T-helper 2 cell (primary cell): Measurements from ENCODE around the gene ALDH1A1.

Source experiments
- DNase-seq, 5 experiments: peaks; one replicate each; pipeline versions ENCODE4 v3.0.0 to v3.0.0-alpha.2; 2012 to 2022

Gene ALDH1A1

DNA sequence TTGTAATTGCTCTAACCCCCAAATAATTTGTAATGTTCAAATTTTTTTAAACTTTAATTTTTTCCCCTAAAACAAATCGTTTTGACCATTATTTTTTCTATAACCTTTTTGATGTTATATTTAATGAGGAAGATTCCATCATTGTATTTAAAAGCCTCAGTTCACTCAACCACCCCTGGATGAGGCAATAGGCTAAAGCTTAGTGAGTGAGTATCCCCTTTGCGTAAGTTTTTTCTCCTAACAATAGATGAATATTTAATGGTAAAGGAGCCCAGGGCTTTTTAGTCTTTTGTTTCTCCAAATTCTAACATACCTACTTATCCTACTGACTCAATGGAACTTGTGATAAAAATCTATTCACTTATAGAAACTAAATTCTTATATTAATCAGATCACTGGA lies 38.1 kb downstream of the ALDH1A1 start:
- no peak for DNase-seq

DNA sequence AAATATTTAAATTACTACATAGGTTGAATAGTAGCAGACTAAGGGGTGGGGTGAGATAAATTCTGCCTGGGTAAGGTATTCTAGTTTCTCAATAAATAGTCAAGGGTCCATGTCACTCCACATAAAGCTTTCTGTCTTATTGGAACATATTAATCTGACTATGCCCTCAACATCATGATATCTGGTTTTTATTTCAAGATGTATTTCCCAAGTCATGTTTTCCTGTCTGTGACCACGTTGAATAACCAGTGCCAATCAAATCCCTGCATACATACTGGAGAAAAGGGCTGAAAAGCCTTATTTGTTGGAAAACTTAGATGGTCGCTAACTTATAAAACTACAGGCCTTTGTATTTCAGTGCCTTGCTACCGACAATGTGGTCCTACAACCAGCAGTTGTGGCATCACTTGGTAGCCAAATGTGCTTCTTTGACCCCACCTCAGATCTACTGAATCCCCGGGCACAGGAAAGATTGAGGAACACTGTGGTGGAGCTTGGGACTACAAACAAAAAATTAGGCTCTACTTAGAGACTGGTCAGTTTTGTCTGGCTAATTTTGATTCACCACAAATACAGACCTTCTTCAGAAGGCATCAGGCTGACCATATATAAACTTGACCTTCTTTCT lies 39.4 kb downstream of the ALDH1A1 start:
- no peak for DNase-seq

DNA sequence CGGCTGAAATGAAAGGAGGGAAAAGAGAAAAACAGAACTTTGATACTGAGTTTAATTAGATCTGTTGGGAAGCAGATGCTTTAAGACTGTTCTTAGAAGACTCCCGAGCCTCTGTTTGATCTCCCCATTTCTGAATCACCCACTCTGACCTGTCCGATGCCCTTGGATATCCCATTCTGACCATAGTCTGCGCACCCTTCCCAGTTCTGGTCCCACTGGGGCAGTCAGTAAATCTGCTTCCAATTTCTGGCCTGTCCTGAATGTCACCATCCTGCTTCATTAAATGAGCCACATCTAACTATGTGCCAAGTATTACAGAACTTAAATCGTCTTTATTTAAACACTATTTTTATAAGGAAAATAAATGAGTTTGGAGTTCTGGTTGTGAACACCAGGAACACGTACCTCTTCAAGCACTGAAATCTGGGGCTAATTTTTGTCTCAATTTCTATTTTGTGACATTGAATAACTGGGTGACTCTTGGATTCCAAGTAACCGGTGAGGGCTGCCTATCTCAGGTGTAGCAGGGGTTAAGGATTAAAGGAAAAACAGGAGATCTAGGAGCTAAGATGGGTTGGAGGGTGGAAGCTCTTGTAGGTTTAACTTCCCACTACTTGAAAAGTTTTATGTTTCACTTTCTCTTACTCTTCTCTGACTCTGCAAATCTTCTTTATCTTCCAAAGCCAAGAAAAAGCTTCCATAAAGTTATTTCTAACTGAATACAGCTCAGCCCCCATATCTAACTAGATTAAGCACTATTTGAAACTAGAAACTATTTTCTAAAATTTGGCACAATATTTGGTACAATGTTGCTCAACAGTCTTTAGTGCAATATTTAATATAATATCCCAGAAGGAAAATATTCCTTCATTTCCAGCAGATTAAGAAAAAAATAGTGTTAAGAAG lies 40.1 kb downstream of the ALDH1A1 start:
- no peak for DNase-seq

DNA sequence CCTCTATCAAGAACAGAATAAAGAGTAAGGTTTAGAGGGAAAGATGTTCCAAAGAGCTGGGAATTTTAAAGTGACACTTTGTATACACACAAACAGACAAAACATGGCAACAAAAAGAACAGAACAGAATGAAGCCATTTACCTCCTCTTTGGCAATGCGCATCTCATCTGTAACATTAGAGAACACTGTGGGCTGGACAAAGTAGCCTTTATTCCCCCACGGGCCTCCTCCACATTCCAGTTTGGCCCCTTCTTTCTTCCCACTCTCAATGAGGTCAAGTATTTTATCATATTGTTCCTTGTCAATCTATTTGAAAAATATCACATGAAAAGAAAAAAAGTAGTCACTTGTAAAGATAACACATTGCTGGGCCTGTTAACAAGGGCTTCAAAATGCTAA lies 41.0 kb downstream of the ALDH1A1 start:
- no peak for DNase-seq

DNA sequence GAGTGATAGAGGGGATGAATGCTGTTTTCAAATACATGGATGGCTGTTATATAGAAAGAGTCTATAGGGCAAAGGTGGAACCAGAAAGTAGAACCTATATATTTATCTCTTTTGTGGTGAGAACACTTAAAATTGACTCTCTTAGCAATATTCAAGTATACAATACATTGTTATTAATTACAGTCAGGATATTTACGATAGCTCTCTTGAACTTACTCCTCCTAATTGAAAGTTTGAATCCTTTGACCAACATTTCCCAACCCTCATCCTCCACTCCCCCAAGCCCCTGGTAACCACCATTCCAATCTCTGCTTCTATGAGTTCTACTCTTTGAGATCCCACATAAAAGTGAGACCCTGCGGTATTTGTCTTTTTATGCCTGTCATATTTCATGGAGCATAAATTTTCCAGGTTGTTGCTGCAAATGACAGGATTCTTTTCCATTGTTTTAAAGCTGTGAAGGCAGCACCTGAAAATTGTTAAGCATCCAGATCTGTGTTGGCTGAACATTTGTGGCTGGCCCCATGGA lies 41.5 kb downstream of the ALDH1A1 start:
- no peak for DNase-seq

DNA sequence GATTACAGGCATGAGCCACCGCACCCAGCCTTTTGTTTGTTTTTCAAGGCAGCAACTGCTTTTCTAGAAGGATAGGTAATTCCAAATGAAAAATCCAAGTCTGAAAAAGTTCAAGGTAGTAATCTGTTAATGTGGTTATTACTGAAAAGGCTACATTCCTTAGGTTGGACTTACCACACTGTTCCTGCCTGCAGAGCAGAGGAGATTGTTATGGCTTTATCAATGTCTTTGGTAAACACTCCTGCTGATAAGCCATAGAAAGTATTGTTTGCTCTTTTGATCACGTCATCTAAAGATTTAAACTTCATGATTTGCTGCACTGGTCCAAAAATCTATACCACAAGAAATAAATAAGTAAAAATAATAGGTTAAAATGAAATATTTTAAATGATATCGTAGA lies 43.4 kb downstream of the ALDH1A1 start:
- DNase-seq = no peak

DNA sequence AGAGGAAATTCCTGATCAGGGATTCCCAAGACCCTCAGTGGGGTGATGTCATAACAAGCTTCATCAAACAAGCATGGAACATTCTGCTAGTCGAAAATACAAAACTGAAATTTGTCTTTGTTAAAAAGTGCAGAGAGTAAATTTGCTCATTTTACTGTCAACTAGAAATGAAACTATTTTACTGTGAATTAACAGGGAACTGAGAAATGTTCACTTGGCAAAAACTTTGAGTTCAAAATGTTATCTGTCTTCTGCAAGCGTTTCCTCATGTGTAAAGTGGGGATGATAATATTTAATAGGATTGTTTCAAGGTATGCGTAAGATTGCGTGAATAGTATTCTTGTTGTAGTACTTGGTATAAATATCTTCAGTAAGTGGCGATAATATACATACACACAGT lies 45.4 kb downstream of the ALDH1A1 start:
- no peak for DNase-seq

DNA sequence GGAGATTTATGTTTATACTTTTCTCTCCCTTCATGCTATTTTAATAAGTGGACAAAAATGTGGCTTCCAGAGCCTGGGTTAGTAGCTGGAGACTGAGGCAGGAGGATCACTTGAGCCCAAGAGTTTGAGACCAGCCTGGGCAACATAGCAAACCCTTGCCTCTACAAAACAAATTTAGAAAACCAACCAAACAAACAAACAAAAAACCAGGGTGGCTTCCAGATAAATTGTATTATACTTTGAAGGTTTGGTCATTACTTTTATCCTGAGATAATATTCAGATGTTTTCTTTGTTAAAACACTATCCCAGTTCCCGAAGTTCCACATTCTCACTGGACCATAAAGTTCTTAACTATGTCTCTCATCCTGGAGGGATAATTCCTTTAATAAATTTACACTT lies 46.0 kb downstream of the ALDH1A1 start:
- DNase-seq = no peak

DNA sequence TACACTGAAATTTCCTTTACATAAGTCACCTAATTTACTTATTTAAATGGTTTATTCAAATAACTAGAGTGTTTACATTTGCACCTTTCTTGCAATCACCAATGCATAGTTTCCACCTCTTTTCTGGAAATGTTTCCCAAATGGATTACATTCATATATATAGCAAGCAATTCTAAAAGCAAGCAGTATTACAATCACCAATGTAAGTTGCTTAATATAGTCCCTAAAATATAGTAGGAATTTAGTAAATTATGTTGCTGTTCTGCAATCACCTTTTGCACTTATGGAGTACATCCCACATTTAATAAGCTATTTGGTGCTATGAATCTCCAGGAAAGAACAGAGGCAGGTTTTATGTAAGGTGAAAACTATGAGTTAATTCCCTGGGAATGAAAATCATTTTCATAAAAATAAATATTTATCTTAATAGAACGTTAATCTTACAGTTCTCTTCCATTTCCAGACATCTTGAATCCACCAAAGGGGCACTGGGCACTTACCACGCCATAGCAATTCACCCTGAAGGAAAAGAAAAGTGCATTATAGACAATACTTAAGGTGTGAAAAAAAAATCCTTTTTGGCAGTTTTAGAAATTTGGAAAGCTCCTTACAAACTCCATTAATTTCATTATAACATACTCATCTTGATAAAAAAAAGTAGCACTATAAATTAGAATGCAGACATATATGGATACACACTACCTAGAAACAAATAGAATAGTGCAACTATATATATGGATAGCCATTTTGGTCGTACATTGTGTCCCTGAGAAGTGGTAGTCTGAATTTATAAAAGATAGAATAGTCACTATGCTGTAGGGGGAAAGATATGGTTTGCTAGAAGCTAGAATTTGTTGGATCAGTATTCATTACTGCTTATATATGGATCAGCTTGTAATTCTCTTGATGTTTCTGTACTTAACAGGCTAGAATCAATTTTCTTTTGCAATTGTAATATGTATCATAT lies 47.1 kb downstream of the ALDH1A1 start:
- DNase-seq = no peak

DNA sequence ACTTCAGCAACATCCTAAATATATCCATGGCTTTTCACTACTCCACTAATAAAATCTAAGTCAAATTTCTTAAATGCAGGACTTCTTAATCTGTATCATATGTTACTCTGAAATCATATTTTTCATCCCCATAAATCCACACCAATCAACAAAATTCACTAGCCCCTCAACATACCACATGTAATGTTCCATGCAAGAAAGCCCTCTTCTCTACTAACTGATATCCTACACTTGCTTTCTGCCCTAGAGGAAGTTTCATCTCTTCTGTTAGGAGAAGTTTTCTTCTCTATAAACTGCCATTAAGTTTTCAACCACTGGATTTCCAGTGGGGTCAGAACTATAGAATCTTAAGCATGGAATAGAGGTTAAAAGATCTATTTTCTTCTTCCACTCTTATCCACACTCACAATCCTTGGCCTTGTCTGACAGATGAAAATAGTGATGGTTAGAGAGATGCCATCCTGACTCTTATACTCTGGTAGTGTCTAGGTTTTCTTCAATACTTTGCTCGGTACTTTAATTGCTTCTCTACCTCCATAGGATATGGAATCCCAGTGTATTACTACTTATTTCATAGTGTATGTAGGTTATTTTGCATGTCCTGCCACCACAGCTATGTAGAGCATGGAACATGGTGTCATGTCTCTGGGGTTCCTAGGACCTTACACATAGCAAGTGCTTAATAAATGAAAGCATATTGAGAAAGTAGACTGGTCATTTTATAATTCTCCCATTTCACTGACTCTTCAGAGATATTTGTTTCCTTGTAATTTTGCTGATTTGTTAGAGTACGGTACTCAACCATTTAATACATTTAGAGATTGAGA lies 48.4 kb downstream of the ALDH1A1 start:
- DNase-seq = no peak

DNA sequence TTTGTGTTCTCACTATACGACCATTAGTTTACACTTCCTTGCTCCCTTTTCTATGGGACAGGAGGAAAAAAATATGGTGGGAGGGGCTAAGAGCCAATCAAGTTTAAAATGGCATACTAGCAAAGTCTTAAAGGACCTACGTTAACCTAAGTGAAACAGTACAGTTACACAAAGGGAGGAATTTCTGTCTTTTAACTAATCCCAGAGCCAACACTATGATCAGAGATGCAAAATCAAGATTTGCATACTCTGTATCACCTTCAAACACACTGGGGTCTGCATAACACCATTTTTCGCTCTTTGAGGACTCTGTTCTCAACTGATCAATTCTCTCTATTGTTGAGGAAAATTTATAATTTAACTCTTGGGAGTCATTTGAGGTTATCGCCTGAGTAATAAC lies 49.8 kb downstream of the ALDH1A1 start:
- DNase-seq = no peak

DNA sequence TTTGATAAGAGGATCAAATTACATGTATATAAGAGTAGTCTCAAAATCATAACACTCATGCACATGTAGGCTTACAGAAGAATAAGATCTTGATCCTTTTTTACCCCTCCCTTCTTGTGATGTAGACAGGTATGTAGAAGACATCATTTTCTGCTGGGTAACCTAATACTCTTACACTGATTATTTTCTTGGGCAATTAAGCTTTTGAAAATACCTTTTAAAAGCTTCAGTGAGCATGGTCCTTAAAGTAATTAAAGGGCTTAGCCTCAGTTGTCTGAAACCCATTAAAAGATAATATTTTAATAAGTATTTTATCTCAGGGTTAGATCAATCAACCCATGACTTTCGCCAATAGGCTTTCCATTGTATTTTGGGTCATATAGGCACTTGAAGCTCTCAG lies 50.6 kb downstream of the ALDH1A1 start:
- DNase-seq = no peak

DNA sequence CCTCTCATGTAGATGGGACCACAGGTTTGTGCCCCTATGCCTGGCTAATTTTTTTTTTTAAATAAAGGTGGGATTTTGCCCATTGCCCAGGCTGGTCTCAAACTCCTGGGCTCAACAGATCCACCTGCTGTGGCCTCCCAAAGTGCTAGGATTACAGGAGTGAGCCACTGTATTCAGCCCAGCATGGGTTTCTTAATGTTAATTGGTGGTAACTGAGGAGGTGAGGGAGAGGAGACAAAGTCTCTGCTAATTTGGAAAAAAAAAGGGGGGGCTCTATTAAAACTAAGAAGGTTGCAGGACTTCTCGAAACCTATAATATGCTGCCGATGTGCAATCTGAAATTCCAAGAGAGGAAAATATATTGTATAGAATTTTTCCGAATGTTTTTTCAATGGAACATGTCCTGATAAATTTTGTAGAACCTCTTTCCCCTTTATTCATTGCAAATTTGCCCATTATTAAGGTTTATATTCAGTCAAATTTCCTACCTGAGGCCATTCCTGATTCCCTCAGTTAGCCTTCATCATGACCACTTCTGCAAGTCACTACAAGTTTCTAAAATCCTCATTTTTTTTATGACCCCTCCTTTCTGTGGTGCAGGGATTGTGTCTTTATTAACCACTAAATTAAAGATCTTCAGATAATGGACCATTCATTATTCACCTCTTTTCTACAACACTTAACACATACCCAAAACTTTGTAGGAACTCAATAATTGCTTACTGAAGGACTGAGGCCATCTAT lies 52.9 kb downstream of the ALDH1A1 start:
- no peak for DNase-seq

DNA sequence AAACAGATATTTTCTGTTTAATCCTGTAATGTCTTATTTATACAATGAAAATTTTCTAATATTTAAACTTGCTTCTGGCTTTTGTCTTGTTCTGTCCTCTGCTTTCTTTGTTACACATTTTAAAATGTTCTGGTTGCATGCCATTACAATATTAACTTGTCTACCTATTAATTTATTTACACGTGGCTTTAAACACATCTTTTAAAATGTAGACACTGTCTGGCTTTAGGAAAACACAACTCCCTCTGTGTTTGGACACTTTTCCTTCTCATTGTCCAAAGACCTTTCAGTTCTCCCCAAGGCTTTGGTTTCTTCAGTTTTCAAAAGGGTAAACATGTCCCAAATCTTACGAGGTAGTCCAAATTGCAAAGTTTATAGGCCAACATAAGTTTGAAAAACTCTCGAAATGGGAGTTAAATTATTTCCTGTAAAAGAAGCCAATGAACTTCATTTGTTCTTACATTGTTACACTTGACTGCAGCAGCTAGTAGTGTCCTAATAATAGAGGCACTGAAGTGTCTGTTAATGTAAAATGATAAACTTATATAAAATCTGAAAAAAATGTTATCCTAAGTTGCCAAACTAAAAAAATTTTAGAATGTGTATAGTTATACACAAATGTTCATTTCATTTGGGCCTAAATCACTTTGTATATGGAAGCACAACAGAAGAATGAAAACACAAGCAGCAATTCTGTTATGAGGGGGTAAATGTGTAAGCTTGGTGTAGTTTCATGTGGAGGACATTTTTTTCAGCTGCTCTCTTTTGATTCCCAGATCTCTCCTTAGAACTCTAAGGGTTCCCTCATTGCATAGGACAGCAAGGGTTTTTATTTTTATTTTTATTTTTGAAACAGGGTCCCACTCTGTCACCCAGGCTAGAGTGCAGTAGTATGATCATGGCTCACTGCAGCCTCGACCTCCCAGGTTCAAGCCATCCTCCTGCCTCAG lies 53.8 kb downstream of the ALDH1A1 start:
- DNase-seq = no peak

DNA sequence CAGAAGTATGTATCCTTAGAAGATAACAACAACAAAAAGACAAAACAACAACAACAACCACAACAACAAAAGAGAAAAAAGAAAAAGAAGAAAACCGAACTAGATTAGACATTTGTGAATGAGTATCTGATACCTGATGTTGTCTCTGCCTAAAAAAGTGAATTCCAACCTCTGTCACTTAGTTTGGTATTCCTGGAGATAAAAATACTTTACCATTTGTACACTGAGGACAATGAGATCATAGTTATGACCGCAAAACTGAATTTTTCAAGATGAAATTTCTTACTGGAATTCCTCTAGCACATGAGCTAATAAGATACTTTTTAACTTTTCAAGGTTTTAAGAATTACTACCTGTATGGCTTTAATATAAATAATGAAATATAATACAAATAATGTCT lies 54.5 kb downstream of the ALDH1A1 start:
- DNase-seq = no peak

DNA sequence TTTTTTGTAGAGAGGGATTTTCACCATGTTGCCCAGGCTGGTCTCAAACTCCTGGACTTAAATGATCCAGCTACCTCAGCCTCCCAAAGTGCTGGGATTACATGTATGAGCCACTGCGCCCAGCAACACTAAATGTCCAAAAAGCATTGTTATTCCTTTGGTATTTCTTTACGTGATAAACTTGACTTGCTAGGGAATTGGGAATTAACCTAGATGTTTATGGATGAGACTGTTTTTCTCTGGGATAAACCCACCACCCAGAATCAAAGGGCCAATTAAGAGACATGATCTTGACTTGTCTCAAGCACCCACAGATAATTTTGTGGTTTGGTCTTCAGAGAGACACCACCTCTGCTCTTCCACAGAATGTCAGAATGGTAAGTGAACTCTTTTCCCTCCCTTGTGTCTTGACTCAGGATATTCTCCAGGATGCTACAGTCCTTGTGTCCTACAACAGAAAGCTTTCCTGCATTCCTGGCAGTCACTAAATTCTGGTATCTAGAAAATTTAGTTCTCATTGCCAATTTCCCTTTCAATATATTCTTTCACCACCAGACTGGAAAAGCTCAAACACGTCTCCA lies 55.7 kb downstream of the ALDH1A1 start:
- DNase-seq = no peak

DNA sequence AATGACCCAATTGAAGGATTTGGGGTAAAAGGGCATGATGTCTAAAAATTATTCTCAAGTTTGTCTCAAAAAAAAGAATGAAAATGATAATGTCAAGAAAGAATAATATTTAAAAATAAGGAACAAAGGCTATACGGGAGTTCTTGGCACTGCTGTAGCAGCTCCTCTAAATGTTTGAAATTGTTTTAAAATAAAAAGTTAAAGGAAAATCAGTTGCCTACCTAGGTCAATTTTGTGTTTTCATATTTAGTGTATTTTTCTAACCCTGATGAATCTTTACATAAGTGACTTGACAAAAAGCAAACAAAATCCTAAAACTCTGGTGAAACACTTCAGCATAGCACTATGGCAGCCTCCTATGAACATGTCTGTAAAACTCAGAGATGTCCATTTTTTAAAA lies 56.4 kb downstream of the ALDH1A1 start:
- no peak for DNase-seq

DNA sequence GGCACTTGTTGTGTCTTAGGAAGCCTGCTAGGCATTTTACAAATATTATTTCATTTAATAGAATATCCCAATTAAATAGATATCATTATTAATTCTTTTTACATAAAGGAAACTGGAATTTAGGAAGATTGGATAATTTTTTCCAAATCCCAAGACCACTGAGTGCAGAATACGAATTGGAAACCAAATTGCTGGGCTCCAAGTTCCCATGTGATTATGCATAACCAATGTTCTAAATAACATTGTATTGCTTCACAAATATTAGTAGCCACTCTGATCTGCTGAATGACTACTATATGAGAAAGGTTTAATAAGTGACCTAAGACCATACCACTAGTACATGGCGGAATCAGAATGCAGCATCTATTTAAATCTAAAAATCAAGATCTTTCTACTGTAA lies 57.7 kb downstream of the ALDH1A1 start:
- DNase-seq = no peak

DNA sequence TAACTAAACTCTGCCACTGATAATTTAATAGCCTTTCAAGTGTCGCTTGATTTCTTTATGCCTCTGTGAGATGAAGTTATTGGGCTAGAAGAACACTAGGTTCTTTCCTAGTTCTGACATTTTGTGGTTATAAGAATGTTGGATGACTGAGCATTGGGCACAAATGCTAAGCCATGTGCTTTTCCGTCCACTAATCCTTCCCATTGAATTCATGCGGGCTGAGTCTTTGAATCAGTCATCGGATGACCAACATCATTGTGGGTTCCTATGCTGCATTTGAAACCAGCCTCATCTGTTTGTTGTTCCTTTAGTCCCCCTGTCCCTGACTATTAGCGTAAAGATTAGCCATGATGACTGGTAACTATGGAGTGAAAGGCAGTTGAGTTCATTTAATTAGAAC lies 58.5 kb downstream of the ALDH1A1 start:
- no peak for DNase-seq

DNA sequence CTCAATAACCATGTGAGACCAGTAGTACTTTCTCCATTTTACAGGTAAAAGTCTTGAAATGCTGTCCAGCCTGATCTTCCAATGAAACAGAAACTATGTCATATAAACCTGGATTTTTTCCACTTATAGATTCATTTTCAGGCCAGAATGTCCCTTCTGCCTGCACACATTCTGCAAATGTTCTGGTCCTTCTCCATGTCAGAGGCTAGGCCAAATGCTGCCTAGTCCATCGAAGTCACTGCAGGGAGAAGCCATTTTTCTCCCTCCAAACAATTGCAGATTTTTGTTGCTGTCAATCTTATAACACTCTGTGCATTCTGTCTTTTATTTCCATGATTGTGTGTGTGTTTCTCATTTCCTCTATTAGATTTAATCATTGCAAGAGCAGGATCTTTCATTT lies 59.4 kb downstream of the ALDH1A1 start:
- DNase-seq = no peak
